ENCODE results near the gene NADK2. TPM values are rescaled to one million over a fixed set of nuclear protein-coding genes. Genes with fewer than 3 reads are reported as not detected.

NADK2 gene
- total and polyA plus RNA-seq, 9 of the 15 experiments (the other 6 are each of a cell fraction or from before 2014, with no cell fraction given), result 10.6 to 41.0 (median 24.0) TPM

- TF ChIP-seq REST (IDR thresholded peaks at IDR 0.05; ENCODE audit: borderline replicate concordance) (peak; percentile 100), REST (CRISPR knock-in tag; IDR thresholded peaks at IDR 0.05; ENCODE audit: low read depth) (peak; percentile 39; the same call in 1 of the 2 replicates), ZNF740 (CRISPR knock-in tag; IDR thresholded peaks at IDR 0.05) (peak; percentile 85; the same call in 1 of the 2 replicates), ZNF740 (tag; IDR thresholded peaks at IDR 0.05) (peak in 1 of 2 experiments; percentile 81; a peak in 2 of 4 replicates), ZC3H4 (CRISPR knock-in tag; IDR thresholded peaks at IDR 0.05; ENCODE audit: borderline replicate concordance) (peak; percentile 79; the same call in 1 of the 2 replicates), ZFPM2 (CRISPR knock-in tag; IDR thresholded peaks at IDR 0.05) (no peak), BMI1 (IDR thresholded peaks at IDR 0.05; ENCODE audit: low read length) (no peak), TBP (optimal IDR thresholded peaks at IDR 0.05; ENCODE audit: low read depth, low read length) (peak; percentile 69)
- TF ChIP-seq, protein P1, sequence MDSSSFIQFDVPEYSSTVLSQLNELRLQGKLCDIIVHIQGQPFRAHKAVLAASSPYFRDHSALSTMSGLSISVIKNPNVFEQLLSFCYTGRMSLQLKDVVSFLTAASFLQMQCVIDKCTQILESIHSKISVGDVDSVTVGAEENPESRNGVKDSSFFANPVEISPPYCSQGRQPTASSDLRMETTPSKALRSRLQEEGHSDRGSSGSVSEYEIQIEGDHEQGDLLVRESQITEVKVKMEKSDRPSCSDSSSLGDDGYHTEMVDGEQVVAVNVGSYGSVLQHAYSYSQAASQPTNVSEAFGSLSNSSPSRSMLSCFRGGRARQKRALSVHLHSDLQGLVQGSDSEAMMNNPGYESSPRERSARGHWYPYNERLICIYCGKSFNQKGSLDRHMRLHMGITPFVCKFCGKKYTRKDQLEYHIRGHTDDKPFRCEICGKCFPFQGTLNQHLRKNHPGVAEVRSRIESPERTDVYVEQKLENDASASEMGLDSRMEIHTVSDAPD (CRISPR knock-in tag; IDR thresholded peaks at IDR 0.05), result peak; percentile 82
- TF ChIP-seq, protein P2, sequence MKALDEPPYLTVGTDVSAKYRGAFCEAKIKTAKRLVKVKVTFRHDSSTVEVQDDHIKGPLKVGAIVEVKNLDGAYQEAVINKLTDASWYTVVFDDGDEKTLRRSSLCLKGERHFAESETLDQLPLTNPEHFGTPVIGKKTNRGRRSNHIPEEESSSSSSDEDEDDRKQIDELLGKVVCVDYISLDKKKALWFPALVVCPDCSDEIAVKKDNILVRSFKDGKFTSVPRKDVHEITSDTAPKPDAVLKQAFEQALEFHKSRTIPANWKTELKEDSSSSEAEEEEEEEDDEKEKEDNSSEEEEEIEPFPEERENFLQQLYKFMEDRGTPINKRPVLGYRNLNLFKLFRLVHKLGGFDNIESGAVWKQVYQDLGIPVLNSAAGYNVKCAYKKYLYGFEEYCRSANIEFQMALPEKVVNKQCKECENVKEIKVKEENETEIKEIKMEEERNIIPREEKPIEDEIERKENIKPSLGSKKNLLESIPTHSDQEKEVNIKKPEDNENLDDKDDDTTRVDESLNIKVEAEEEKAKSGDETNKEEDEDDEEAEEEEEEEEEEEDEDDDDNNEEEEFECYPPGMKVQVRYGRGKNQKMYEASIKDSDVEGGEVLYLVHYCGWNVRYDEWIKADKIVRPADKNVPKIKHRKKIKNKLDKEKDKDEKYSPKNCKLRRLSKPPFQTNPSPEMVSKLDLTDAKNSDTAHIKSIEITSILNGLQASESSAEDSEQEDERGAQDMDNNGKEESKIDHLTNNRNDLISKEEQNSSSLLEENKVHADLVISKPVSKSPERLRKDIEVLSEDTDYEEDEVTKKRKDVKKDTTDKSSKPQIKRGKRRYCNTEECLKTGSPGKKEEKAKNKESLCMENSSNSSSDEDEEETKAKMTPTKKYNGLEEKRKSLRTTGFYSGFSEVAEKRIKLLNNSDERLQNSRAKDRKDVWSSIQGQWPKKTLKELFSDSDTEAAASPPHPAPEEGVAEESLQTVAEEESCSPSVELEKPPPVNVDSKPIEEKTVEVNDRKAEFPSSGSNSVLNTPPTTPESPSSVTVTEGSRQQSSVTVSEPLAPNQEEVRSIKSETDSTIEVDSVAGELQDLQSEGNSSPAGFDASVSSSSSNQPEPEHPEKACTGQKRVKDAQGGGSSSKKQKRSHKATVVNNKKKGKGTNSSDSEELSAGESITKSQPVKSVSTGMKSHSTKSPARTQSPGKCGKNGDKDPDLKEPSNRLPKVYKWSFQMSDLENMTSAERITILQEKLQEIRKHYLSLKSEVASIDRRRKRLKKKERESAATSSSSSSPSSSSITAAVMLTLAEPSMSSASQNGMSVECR (CRISPR knock-in tag; IDR thresholded peaks at IDR 0.05), result no peak
Measured at GRCh38 chr5:36241631-36242533, at the start of gene NADK2 (continued).

All from K562 (cell line).